Parathyroid adenoma (tissue), 2 donors: ENCODE data around the gene MROH2B.

Experiments
- H2AFZ ChIP-seq: fragments of 300-600 bp; sonication (generic); one replicate; pipeline ENCODE4 v1.7.0; 2017; ENCODE audit warnings: antibody characterized with exemption, mild to moderate bottlenecking
- H3K27ac ChIP-seq: fragments of 300-600 bp; sonication (generic); one replicate; pipeline ENCODE4 v1.7.0; 2017
- H3K27me3 ChIP-seq: fragments of 300-600 bp; sonication (generic); one replicate; pipeline ENCODE4 v1.7.0; 2017; ENCODE audit warnings: low read length; ENCODE audit not compliant: control insufficient read depth, insufficient read depth
- H3K36me3 ChIP-seq: fragments of 300-600 bp; sonication (generic); one replicate; pipeline ENCODE4 v1.7.0; 2017; ENCODE audit warnings: low read length; ENCODE audit not compliant: control insufficient read depth, insufficient read depth
- H3K4me1 ChIP-seq: fragments of 300-600 bp; sonication (generic); one replicate; pipeline ENCODE4 v1.7.0; 2017; ENCODE audit warnings: control low read depth
- H3K4me2 ChIP-seq: fragments of 300-600 bp; sonication (generic); one replicate; pipeline ENCODE4 v1.7.0; 2017; ENCODE audit warnings: low read length
- H3K4me3 ChIP-seq: fragments of 300-600 bp; sonication (generic); one replicate; pipeline ENCODE4 v1.7.0; 2017; ENCODE audit warnings: low read depth, low read length
- H3K79me2 ChIP-seq: fragments of 300-600 bp; sonication (generic); one replicate; pipeline ENCODE4 v1.7.0; 2017; ENCODE audit warnings: control low read depth
- H3K9ac ChIP-seq: fragments of 300-600 bp; sonication (generic); one replicate; pipeline ENCODE4 v1.7.0; 2017; ENCODE audit warnings: mild to moderate bottlenecking
- H3K9me3 ChIP-seq: fragments of 300-600 bp; sonication (generic); one replicate; pipeline ENCODE4 v1.7.0; 2017; ENCODE audit warnings: low read length; ENCODE audit not compliant: control insufficient read depth
- TF ChIP-seq, protein P1 (sequence below): fragments of 300-600 bp; sonication (generic); IDR thresholded peaks from one replicate; pipeline ENCODE4 v1.7.0; 2017; ENCODE audit warnings: antibody characterized with exemption, mild to moderate bottlenecking
- donor health status: primary hyperparathyroidism.

Gene MROH2B

GRCh38 chr5:41095324-41096101 lies 24.4 kb upstream of the MROH2B start:
- H3K9ac ChIP-seq: no peak overlapping the region
- TF ChIP-seq, protein P1, sequence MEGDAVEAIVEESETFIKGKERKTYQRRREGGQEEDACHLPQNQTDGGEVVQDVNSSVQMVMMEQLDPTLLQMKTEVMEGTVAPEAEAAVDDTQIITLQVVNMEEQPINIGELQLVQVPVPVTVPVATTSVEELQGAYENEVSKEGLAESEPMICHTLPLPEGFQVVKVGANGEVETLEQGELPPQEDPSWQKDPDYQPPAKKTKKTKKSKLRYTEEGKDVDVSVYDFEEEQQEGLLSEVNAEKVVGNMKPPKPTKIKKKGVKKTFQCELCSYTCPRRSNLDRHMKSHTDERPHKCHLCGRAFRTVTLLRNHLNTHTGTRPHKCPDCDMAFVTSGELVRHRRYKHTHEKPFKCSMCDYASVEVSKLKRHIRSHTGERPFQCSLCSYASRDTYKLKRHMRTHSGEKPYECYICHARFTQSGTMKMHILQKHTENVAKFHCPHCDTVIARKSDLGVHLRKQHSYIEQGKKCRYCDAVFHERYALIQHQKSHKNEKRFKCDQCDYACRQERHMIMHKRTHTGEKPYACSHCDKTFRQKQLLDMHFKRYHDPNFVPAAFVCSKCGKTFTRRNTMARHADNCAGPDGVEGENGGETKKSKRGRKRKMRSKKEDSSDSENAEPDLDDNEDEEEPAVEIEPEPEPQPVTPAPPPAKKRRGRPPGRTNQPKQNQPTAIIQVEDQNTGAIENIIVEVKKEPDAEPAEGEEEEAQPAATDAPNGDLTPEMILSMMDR: no peak
- H3K27me3 ChIP-seq: no peaks in the 10 kb centered on the region
- no peaks in the 10 kb centered on the region for H3K9me3 ChIP-seq
- H2AFZ ChIP-seq: peak overlapping the region; percentile 72
- H3K36me3 ChIP-seq: no peaks in the 10 kb centered on the region
- no peak overlapping the region for H3K4me2 ChIP-seq
- H3K79me2 ChIP-seq: no peaks in the 10 kb centered on the region
- H3K4me3 ChIP-seq: no peak overlapping the region
- H3K27ac ChIP-seq: peak overlapping the region; percentile 36
- peaks cover 9% of the 10 kb centered on the region for H3K4me1 ChIP-seq

DNA sequence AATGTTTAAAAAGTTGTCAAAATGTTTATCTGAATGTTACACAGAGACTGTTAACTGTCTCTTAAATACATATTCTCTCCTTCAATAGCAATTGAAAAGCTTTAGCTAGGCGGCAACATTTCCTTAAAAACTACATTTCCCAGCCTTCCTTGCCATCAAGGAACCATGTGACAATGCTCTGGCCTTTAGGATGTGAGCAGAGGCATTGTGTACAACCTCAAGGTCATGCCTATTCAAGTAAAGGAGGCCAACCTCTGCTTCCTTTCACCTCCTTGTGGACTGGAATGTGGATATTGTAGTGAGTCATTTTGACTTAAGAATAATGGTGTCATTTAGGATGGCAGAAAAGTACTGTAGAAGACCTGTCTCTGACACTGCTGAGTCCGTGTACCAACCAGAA lies 23.7 kb upstream of the MROH2B start:
- Histone ChIP-seq H3K9ac (no peak overlapping the region), H3K27me3 (no peaks in the 10 kb centered on the region), H3K27ac (no peak overlapping the region), H3K4me1 (peaks cover 9% of the 10 kb centered on the region), H2AFZ (no peak overlapping the region), H3K4me3 (no peak overlapping the region), H3K36me3 (no peaks in the 10 kb centered on the region), H3K9me3 (no peaks in the 10 kb centered on the region), H3K4me2 (no peak overlapping the region), H3K79me2 (no peaks in the 10 kb centered on the region)
- TF ChIP-seq, protein P1: no peak

DNA sequence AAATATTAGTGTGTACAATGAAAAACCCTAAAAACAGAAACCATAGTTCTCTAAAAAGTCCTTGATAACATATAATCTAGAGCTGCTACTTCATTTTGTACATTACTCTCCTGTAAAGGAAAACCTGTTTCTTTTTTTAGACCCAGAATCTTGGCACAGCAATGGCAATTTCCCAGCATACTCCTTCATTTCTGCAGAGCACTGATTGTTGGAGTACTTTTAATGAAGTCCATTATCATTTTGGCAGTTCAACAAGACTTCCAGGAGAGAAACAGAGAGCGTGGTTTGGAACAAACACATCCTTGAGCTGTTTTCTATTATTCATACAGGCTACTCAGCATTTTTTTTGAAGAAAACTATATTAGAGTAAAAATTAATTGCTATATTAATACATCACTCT lies 22.7 kb upstream of the MROH2B start:
- Histone ChIP-seq H3K79me2 (no peaks in the 10 kb centered on the region), H3K4me3 (no peak overlapping the region), H3K27me3 (no peaks in the 10 kb centered on the region), H3K4me1 (peaks cover 9% of the 10 kb centered on the region), H3K27ac (no peak overlapping the region), H3K4me2 (no peak overlapping the region), H2AFZ (no peak overlapping the region), H3K36me3 (no peaks in the 10 kb centered on the region), H3K9me3 (no peaks in the 10 kb centered on the region), H3K9ac (no peak overlapping the region)
- TF ChIP-seq, protein P1: no peak

DNA sequence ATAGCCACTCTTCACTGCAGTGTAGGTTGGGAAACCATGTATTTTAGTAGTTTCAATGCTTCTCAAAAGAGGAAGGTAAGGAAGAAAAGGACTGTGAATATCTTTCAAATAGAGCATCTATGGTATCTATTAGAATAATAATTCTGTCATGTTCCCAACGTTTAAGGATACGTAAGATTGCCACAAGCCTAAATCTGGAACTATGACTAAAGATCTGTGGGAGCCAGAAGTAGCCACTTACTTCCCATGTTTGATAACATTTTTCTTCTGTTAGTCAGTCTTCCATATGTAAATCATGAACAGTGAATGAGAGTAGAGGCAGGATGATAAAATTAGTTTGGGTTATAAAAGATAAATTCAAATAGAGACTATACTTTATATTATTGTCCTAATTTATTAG lies 16.3 kb upstream of the MROH2B start:
- no peak overlapping the region for H3K27ac ChIP-seq
- no peaks in the 10 kb centered on the region for H3K79me2 ChIP-seq
- H3K36me3 ChIP-seq: no peaks in the 10 kb centered on the region
- H3K9ac ChIP-seq: no peak overlapping the region
- no peaks in the 10 kb centered on the region for H3K4me1 ChIP-seq
- no peaks in the 10 kb centered on the region for H3K9me3 ChIP-seq
- H3K4me2 ChIP-seq: no peak overlapping the region
- H2AFZ ChIP-seq: no peak overlapping the region
- no peaks in the 10 kb centered on the region for H3K27me3 ChIP-seq
- H3K4me3 ChIP-seq: no peak overlapping the region
- TF ChIP-seq, protein P1: no peak

DNA sequence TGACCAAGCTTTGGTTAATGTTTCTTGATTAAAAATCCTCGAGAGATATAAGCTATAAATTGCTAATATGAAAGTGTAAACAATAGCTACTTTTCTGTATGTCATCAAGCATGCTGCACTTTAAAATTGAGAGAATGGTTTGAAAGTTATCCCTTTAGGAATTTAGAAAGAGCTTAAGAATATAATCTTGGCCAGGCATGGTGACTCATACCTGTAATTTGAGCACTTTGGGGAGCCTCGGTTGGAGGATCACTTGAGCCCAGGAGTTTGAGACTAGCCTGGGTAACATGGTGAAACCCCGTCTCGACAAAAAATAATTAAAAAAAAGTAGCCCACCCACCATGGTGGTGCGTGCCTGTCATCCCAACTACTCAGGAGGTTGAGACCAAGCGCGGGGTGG lies 12.2 kb upstream of the MROH2B start:
- Histone ChIP-seq H3K9me3 (no peaks in the 10 kb centered on the region), H3K4me2 (no peak overlapping the region), H3K27ac (no peak overlapping the region), H3K4me1 (no peaks in the 10 kb centered on the region), H2AFZ (no peak overlapping the region), H3K79me2 (no peaks in the 10 kb centered on the region), H3K4me3 (no peak overlapping the region), H3K27me3 (no peaks in the 10 kb centered on the region), H3K36me3 (no peaks in the 10 kb centered on the region), H3K9ac (no peak overlapping the region)
- TF ChIP-seq, protein P1: no peak
